B cell (primary cell): ENCODE measurements around the gene TRPC1.

Experiments used
- EZH2 ChIP-seq: IDR thresholded peaks from 2 replicates; pipeline ENCODE4 v1.6.1; 2012; ENCODE audit warnings: borderline replicate concordance, low read depth, mild to moderate bottlenecking, moderate library complexity, low read length; ENCODE audit not compliant: insufficient read depth, poor library complexity, severe bottlenecking
- TF ChIP-seq, protein P1 (sequence below): fragments of 200-600 bp; IDR thresholded peaks from one replicate; pipeline ENCODE4 v1.8.0; 2022; ENCODE audit warnings: antibody characterized with exemption, mild to moderate bottlenecking

GRCh38 chr3:142846779-142847577 lies 123.1 kb downstream of the TRPC1 start:
- TF ChIP-seq, protein P1, sequence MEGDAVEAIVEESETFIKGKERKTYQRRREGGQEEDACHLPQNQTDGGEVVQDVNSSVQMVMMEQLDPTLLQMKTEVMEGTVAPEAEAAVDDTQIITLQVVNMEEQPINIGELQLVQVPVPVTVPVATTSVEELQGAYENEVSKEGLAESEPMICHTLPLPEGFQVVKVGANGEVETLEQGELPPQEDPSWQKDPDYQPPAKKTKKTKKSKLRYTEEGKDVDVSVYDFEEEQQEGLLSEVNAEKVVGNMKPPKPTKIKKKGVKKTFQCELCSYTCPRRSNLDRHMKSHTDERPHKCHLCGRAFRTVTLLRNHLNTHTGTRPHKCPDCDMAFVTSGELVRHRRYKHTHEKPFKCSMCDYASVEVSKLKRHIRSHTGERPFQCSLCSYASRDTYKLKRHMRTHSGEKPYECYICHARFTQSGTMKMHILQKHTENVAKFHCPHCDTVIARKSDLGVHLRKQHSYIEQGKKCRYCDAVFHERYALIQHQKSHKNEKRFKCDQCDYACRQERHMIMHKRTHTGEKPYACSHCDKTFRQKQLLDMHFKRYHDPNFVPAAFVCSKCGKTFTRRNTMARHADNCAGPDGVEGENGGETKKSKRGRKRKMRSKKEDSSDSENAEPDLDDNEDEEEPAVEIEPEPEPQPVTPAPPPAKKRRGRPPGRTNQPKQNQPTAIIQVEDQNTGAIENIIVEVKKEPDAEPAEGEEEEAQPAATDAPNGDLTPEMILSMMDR: no peak
- TF ChIP-seq EZH2: no peak
